ENCODE measurements around the gene HBM.

HBM gene

GRCh38 chr16:187330-187729, 21.6 kb downstream of the HBM start:
- DNase-seq, result no peak
- TF ChIP-seq, protein P1, sequence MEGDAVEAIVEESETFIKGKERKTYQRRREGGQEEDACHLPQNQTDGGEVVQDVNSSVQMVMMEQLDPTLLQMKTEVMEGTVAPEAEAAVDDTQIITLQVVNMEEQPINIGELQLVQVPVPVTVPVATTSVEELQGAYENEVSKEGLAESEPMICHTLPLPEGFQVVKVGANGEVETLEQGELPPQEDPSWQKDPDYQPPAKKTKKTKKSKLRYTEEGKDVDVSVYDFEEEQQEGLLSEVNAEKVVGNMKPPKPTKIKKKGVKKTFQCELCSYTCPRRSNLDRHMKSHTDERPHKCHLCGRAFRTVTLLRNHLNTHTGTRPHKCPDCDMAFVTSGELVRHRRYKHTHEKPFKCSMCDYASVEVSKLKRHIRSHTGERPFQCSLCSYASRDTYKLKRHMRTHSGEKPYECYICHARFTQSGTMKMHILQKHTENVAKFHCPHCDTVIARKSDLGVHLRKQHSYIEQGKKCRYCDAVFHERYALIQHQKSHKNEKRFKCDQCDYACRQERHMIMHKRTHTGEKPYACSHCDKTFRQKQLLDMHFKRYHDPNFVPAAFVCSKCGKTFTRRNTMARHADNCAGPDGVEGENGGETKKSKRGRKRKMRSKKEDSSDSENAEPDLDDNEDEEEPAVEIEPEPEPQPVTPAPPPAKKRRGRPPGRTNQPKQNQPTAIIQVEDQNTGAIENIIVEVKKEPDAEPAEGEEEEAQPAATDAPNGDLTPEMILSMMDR (IDR thresholded peaks at IDR 0.05), result no peak
- Histone ChIP-seq H3K4me3 (no peak overlapping the region), H3K27ac (no peak overlapping the region), H3K9me3 (no peaks in the 10 kb centered on the region), H3K36me3 (peaks cover 48 to 62% (median 50%) of the 10 kb centered on the region in 3 donors), H3K27me3 (no peaks in the 10 kb centered on the region), H3K4me1 (no peaks in the 10 kb centered on the region)
- intact Hi-C loops (cut with DNase I; ENCODE audit: low total_unique reads), result no loop called here

DNA sequence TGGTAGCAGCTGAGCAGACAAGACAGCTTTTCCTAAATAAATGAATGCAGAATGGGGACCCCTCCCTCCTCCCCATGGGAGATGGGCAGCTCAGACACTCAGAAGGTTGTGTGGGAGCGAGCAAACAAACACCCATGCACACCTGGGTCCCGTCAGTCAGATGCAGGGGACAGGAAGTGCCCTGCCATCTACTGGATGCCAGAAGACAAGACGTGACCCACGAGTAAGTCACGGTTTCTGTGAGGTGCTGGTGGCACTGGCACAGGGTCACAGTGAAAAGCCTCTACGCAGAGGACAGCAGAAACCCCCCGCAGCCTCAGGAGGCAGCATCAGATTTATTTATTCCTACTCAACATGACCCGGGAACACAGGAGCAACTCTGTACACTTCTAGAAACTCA, 22.9 kb downstream of the HBM start:
- Histone ChIP-seq H3K27ac (no peak overlapping the region), H3K27me3 (no peaks in the 10 kb centered on the region), H3K4me1 (no peaks in the 10 kb centered on the region), H3K36me3 (peaks cover 62 to 75% (median 63%) of the 10 kb centered on the region in 3 donors), H3K4me3 (no peak overlapping the region), H3K9me3 (no peaks in the 10 kb centered on the region)
- no peak for DNase-seq
- intact Hi-C loops (cut with DNase I; ENCODE audit: low total_unique reads), result no loop called here
- TF ChIP-seq, protein P1 (IDR thresholded peaks at IDR 0.05), result no peak

DNA sequence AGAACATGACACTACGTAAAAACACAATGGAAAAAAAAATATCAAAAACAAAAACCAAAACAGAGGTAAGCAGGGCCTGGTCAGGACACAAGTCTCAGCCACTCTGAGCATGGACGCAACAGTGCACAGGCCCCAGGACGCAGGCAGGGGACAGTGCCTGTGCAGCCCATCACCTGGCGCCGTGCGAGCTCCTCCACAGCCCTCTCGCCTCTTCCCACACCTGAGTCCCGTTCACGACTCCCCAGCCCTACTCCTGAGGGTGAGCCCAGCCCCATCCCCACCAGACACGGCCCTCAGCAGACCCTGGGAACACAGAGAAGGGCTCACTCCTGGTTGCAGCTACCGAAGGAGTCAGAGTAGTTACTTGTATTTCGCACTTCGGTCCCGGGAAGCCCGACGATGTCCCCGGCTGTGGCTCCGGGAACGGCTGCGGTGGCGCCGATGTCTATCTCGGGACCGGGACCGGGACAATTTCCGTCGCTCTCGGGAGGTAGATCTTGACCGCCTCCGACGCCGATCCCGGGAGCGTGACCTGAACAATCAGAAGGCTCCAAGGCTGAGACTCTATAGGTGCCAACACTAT, 23.9 kb downstream of the HBM start:
- Histone ChIP-seq H3K36me3 (peaks cover 70 to 85% (median 72%) of the 10 kb centered on the region in 3 donors), H3K4me3 (no peak overlapping the region), H3K9me3 (no peaks in the 10 kb centered on the region), H3K4me1 (no peaks in the 10 kb centered on the region), H3K27me3 (no peaks in the 10 kb centered on the region), H3K27ac (no peak overlapping the region)
- TF ChIP-seq, protein P1 (IDR thresholded peaks at IDR 0.05), result no peak
- DNase-seq, result no peak
- intact Hi-C loops (cut with DNase I; ENCODE audit: low total_unique reads), result no loop called here

- intact Hi-C loops (cut with DNase I; ENCODE audit: low total_unique reads), result no loop called here
- Histone ChIP-seq H3K4me1 (no peaks in the 10 kb centered on the region), H3K27me3 (no peaks in the 10 kb centered on the region), H3K27ac (no peak overlapping the region), H3K9me3 (no peaks in the 10 kb centered on the region), H3K36me3 (peaks cover 92 to 97% (median 93%) of the 10 kb centered on the region in 3 donors), H3K4me3 (no peak overlapping the region)
- TF ChIP-seq, protein P1 (IDR thresholded peaks at IDR 0.05), result no peak
- DNase-seq, result no peak
Observed at GRCh38 chr16:191831-192230, 26.1 kb downstream of the HBM start.

DNA sequence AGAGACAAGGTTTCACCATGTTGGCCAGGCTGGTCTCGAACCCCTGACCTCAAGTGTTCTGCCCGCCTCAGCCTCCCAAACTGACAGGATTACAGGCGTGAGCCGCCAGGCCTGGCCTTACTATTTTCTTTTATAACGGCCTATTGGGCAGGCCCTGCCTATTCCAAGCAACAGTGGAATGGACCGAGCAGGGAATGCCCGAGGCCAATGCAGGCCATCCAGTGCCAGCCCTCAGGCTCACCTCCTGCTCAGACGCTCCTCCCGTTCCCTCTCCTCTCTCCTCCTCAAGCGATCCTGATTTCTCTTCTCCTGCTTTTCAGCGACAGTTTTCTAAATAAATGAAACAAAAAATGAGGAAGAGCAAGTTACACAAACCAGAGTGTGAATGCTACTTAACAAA, 26.9 kb downstream of the HBM start:
- H3K36me3 ChIP-seq, result peaks cover 94 to 99% (median 96%) of the 10 kb centered on the region in 3 donors
- H3K9me3 ChIP-seq, result no peaks in the 10 kb centered on the region
- no peak overlapping the region for H3K4me3 ChIP-seq
- no peaks in the 10 kb centered on the region for H3K27me3 ChIP-seq
- intact Hi-C loops (cut with DNase I; ENCODE audit: low total_unique reads), result no loop called here
- no peak overlapping the region for H3K27ac ChIP-seq
- DNase-seq, result no peak
- H3K4me1 ChIP-seq, result no peaks in the 10 kb centered on the region
- TF ChIP-seq, protein P1 (IDR thresholded peaks at IDR 0.05), result no peak

DNA sequence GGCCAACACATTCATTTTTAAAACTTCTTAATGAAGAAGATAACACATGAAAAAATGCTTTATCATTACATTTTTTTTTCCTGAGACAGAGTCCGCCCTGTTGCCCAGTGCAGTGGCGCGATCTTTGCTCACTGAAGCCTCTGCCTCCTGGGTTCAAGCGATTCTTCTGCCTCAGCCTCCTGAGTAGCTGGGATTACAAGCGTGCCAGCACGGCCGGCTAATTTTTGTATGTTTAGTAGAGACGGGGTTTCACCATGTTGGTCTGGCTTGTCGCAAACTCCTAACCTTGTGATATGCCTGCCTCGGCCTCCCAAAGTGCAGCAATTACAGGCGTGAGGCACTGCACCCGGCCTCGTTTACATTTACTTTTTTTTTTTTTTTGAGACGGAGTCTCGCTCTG, 27.7 kb downstream of the HBM start:
- DNase-seq, result no peak
- TF ChIP-seq, protein P1 (IDR thresholded peaks at IDR 0.05), result no peak

More for the DNA sequence above, 27.7 kb downstream of the HBM start:
- intact Hi-C loops (cut with DNase I; ENCODE audit: low total_unique reads), result no loop called here
- no peaks in the 10 kb centered on the region for H3K4me1 ChIP-seq
- H3K4me3 ChIP-seq, result no peak overlapping the region
- peaks cover 96 to 100% (median 98%) of the 10 kb centered on the region in 3 donors for H3K36me3 ChIP-seq
- no peaks in the 10 kb centered on the region for H3K27me3 ChIP-seq
- H3K9me3 ChIP-seq, result no peaks in the 10 kb centered on the region
- no peak overlapping the region for H3K27ac ChIP-seq

Data from tibial artery (tissue), 4 donors.